ENCODE data around the gene CFLAR.
"Not testable (repeated sequence)": the region's sequence is repeated elsewhere in the genome, so short reads cannot be mapped to it uniquely, and the experiment has no call there.

DNA sequence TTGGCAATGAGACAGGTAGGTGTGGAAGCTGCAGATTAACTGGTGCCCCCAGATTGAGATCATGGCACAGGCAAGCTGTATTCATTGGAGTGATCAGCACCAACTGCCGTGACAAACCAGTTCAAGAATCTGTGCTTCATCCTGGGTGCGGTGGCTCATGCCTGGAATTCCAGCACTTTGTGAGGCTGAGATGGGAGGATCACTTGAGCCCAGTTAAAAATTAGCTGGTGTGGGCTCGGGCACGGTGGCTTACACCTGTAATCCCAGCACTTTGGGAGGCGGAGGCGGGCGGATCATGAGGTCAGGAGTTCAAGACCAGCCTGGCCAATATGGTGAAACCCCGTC, 33.8 kb downstream of the CFLAR start:
- TF ChIP-seq, protein P1, sequence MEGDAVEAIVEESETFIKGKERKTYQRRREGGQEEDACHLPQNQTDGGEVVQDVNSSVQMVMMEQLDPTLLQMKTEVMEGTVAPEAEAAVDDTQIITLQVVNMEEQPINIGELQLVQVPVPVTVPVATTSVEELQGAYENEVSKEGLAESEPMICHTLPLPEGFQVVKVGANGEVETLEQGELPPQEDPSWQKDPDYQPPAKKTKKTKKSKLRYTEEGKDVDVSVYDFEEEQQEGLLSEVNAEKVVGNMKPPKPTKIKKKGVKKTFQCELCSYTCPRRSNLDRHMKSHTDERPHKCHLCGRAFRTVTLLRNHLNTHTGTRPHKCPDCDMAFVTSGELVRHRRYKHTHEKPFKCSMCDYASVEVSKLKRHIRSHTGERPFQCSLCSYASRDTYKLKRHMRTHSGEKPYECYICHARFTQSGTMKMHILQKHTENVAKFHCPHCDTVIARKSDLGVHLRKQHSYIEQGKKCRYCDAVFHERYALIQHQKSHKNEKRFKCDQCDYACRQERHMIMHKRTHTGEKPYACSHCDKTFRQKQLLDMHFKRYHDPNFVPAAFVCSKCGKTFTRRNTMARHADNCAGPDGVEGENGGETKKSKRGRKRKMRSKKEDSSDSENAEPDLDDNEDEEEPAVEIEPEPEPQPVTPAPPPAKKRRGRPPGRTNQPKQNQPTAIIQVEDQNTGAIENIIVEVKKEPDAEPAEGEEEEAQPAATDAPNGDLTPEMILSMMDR (IDR thresholded peaks at IDR 0.05) = not testable (repeated sequence)
- not testable (repeated sequence) for TF ChIP-seq POLR2A (IDR thresholded peaks at IDR 0.05)

Data from thyroid gland (tissue), 4 donors.